Endothelial cell of umbilical vein (primary cell): ENCODE measurements around the gene TMEM178B. TPM values are rescaled to one million over a fixed set of nuclear protein-coding genes. Genes with fewer than 3 reads are reported as not detected.

Source experiments
- BruUV-seq: library from RNA; stranded (reverse); fragments of 400-500 nt; replicated peaks from 2 replicates; lab custom pipeline; 2021; lab: Mats Ljungman, UMichigan
- CTCF ChIA-PET: fragments of 300-600, 350-600 bp; sonication (Branson Sonifier 250); formaldehyde crosslinking; loops from one replicate; lab custom pipeline; 2021; ENCODE audit warnings: antibody characterized with exemption, inconsistent platforms; lab: Charles Lee
- POLR2A ChIA-PET: fragments of 300-600, 350-600 bp; sonication (Branson Sonifier 250); formaldehyde crosslinking; loops from one replicate; lab custom pipeline; 2021; ENCODE audit warnings: antibody characterized with exemption, inconsistent platforms; lab: Charles Lee
- DNase-seq: peaks from one replicate; pipeline ENCODE4 v3.0.0-alpha.2; 2011; ENCODE audit warnings: low read depth, low spot score
- FAIRE-seq: peaks from 2 replicates; lab custom pipeline; 2011; peaks lifted over from hg19 to GRCh38; lab: Jason Lieb, UNC
- H2AFZ ChIP-seq: 2 replicates; pipeline ENCODE4 v1.6.0; 2012; ENCODE audit warnings: low read depth, low read length, control low read depth, inconsistent platforms
- H3K27ac ChIP-seq: 2 replicates; pipeline ENCODE4 v1.5.1; 2011; ENCODE audit warnings: low read depth, mild to moderate bottlenecking, control low read depth, low read length, moderate library complexity; ENCODE audit not compliant: insufficient read depth
- H3K27me3 ChIP-seq, 2 experiments: 2 replicates each; pipeline versions ENCODE4 v1.6.0 to v1.6.1; 2011; ENCODE audit warnings: low read length in 2 of 2, mixed read lengths in 1 of 2; ENCODE audit not compliant: control insufficient read depth in 2 of 2, insufficient read depth in 2 of 2
- H3K36me3 ChIP-seq, 2 experiments: 2 replicates in 1 of 2; 3 replicates in 1 of 2; pipeline ENCODE4 v1.5.1; 2011; ENCODE audit warnings: low read length in 2 of 2, mild to moderate bottlenecking in 1 of 2, moderate library complexity in 1 of 2; ENCODE audit not compliant: control insufficient read depth in 2 of 2, insufficient read depth in 2 of 2; ENCODE audit errors: extremely low read depth in 1 of 2
- H3K4me1 ChIP-seq: 3 replicates; pipeline ENCODE4 v1.5.1; 2011; ENCODE audit warnings: mild to moderate bottlenecking, low read length; ENCODE audit not compliant: control insufficient read depth, insufficient read depth; ENCODE audit errors: extremely low read depth
- H3K4me2 ChIP-seq: 2 replicates; pipeline ENCODE4 v1.6.1; 2011; ENCODE audit warnings: low read length, control low read depth, mixed read lengths; ENCODE audit not compliant: insufficient read depth
- H3K4me3 ChIP-seq, 3 experiments: fragments of 200-600 bp in 1 of 3; sonication (generic), shearing (Covaris generic) in 1 of 3; replicated peaks in 1 of 3; 2 replicates each; pipeline ENCODE4 v1.5.1; 2011 to 2016; ENCODE audit warnings: control low read depth in 3 of 3, low read length in 3 of 3, mild to moderate bottlenecking in 2 of 3, inconsistent platforms in 1 of 3, low read depth in 1 of 3, moderate library complexity in 1 of 3; ENCODE audit not compliant: insufficient read depth in 1 of 3
- H3K79me2 ChIP-seq: 2 replicates; pipeline ENCODE4 v1.6.0; 2012; ENCODE audit warnings: low read length, inconsistent platforms; ENCODE audit not compliant: control insufficient read depth, insufficient read depth
- H3K9ac ChIP-seq: replicated peaks from 2 replicates; pipeline ENCODE3; 2011; ENCODE audit warnings: low read length, control low read depth; ENCODE audit not compliant: insufficient read depth; ENCODE audit errors: extremely low read depth
- H3K9me1 ChIP-seq: replicated peaks from 3 replicates; pipeline ENCODE4 v1.6.0; 2011; ENCODE audit warnings: mild to moderate bottlenecking, low read length; ENCODE audit not compliant: control insufficient read depth, insufficient read depth; ENCODE audit errors: extremely low read depth
- H3K9me3 ChIP-seq: replicated peaks from 2 replicates; pipeline ENCODE4 v1.5.1; 2012; ENCODE audit warnings: low read length, inconsistent platforms; ENCODE audit not compliant: control insufficient read depth, insufficient read depth
- H4K20me1 ChIP-seq: replicated peaks from 2 replicates; pipeline ENCODE3; 2011; ENCODE audit warnings: mild to moderate bottlenecking, low read length; ENCODE audit not compliant: control insufficient read depth, insufficient read depth; ENCODE audit errors: extremely low read depth
- EZH2 ChIP-seq: IDR thresholded peaks from 2 replicates; pipeline ENCODE4 v1.6.1; 2012; ENCODE audit warnings: borderline replicate concordance, low read depth, mild to moderate bottlenecking, moderate library complexity, low read length, inconsistent platforms; ENCODE audit not compliant: severe bottlenecking
- FOS ChIP-seq: IDR thresholded peaks from 2 replicates; pipeline ENCODE4 v1.6.1; 2011; ENCODE audit warnings: mild to moderate bottlenecking, low read length, moderate library complexity, borderline replicate concordance; ENCODE audit not compliant: insufficient read depth
- GATA2 ChIP-seq: IDR thresholded peaks from 2 replicates; pipeline ENCODE4 v1.7.0; 2011; ENCODE audit warnings: low read depth, mild to moderate bottlenecking, moderate library complexity, mixed read lengths, low read length; ENCODE audit not compliant: insufficient read length, insufficient read depth
- JUN ChIP-seq: IDR thresholded peaks from 2 replicates; pipeline ENCODE4 v1.6.1; 2011; ENCODE audit warnings: borderline replicate concordance, low read depth; ENCODE audit not compliant: insufficient read length, insufficient read depth
- MYC ChIP-seq: IDR thresholded peaks from one replicate; pipeline ENCODE4 v1.6.1; 2011; ENCODE audit warnings: mild to moderate bottlenecking, low read depth, low read length
- POLR2A ChIP-seq: IDR thresholded peaks from 2 replicates; pipeline ENCODE4 v1.6.1; 2012; ENCODE audit warnings: low read depth, mild to moderate bottlenecking, control low read depth, low read length
- POLR2AphosphoS5 ChIP-seq: IDR thresholded peaks from 2 replicates; pipeline ENCODE4 v1.6.1; 2012; ENCODE audit warnings: low read depth, mild to moderate bottlenecking, control low read depth, low read length, moderate library complexity; ENCODE audit not compliant: insufficient read depth
- dilution Hi-C: fragments of 300-500 bp; cut with MboI; formaldehyde crosslinking; loops from one replicate; pipeline ENCODE4 v1.15.0; 2019; ENCODE audit warnings: low sequenced_read_pairs; ENCODE audit not compliant: extremely low pct_ligation_motif_present
- intact Hi-C: fragments of 100-400 bp; cut with micrococcal nuclease; formaldehyde crosslinking; loops from one replicate; pipeline ENCODE4 v1.10.0; 2022
- polyA plus RNA-seq, 4 experiments: library from polyadenylated mRNA; depleted of rRNA in 3 of 4; stranded (reverse) in 3 of 4; unstranded in 1 of 4; fragments of >200 nt; gene quantifications; 2 replicates each; pipeline versions ENCODE4 v1.2.1 to v1.2.3, GENCODE V29; 2011 to 2012; ENCODE audit warnings: missing spikeins in 1 of 4
- total RNA-seq: library from RNA; stranded (reverse); gene quantifications from 2 replicates; pipeline ENCODE4 v1.2.3, GENCODE V29; 2021
- TF ChIP-seq, protein P1 (sequence below): IDR thresholded peaks from 2 replicates; pipeline ENCODE4 v1.6.1; 2011; ENCODE audit not compliant: insufficient read depth, insufficient read length
- TF ChIP-seq, protein P2 (sequence below), 2 donors: IDR thresholded peaks; 1 replicate in 1 of 2; 2 replicates in 1 of 2; pipeline ENCODE4 v1.5.1; 2011; ENCODE audit warnings: low read length in 2 of 2, mild to moderate bottlenecking in 2 of 2, moderate library complexity in 2 of 2, control low read depth in 1 of 2, inconsistent platforms in 1 of 2, low read depth in 1 of 2; ENCODE audit not compliant: insufficient read depth in 1 of 2; ENCODE audit errors: extremely low read depth in 1 of 2

The TMEM178B gene
- total and polyA plus RNA-seq, 2 donors (not counting 3 experiments of a cell fraction or from before 2014, with no cell fraction given): not detected

DNA sequence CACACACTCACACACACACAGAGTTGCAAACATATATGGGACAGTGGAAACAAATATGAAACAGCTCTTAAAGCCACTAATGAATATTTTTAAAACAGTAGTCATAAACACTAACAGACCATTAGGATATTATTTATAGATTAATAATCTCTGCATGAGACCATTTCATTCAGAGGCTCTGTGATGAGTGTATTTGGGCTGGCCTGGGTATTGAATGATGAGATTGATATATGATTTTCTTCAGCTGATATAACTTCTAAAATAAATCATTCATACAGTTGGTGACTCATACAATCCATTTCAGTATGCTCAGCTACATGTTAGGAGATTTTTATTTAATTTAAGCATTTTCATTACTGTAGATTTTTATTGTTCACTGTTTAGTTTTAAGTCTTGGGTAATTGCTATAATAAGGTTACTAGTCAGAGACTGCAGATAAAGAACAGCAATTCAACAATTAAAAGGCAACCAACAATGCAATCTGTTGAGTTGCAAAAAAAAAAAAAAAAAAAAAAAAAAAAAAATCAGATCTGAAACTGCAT is 452.2 kb downstream of the TMEM178B start:
- Histone ChIP-seq H4K20me1 (no peaks in the 10 kb centered on the region), H3K36me3 (no peaks in the 10 kb centered on the region), H3K4me1 (no peaks in the 10 kb centered on the region), H3K9ac (no peak overlapping the region), H3K4me2 (no peak overlapping the region), H3K27ac (no peak overlapping the region), H3K9me3 (no peaks in the 10 kb centered on the region), H3K9me1 (no peaks in the 10 kb centered on the region), H2AFZ (no peak overlapping the region), H3K4me3 (no peak overlapping the region), H3K79me2 (no peaks in the 10 kb centered on the region), H3K27me3 (no peaks in the 10 kb centered on the region)
- no peak for FAIRE-seq
- dilution Hi-C loops: no loop called here
- DNase-seq: no peak
- ChIA-PET CTCF (no interaction called here), POLR2A (no interaction called here)
- TF ChIP-seq GATA2: no peak
- no peak for TF ChIP-seq JUN
- intact Hi-C loops: no loop called here
- BruUV-seq: no TSS peak

DNA sequence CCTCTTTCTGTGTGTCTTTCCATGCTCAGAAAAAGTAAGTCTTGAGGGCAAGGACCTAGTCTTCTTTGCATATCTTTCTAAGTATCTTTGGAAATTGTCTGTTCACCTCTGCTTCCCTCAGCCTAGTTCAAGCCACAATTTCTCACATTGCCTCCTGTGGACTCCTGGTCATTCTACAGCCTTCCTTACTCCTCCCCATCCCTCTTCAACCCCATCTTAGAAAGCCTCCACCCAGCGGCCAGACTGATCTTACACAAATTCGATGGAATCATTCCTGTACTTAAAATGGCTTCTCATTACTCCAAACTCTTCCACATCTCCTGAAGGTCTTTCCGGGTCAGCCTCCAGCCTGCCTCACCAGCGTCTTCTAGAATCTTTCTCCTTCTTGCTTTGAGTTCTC is 453.2 kb downstream of the TMEM178B start:
- Histone ChIP-seq H3K4me3 (no peak overlapping the region), H3K4me2 (no peak overlapping the region), H3K79me2 (no peaks in the 10 kb centered on the region), H3K9ac (no peak overlapping the region), H2AFZ (no peak overlapping the region), H3K36me3 (no peaks in the 10 kb centered on the region), H3K9me1 (no peaks in the 10 kb centered on the region), H3K27ac (no peak overlapping the region), H3K4me1 (no peaks in the 10 kb centered on the region), H3K9me3 (no peaks in the 10 kb centered on the region), H4K20me1 (no peaks in the 10 kb centered on the region), H3K27me3 (no peaks in the 10 kb centered on the region)
- POLR2A ChIA-PET: no interaction called here
- TF ChIP-seq MYC: no peak
- TF ChIP-seq, protein P1, sequence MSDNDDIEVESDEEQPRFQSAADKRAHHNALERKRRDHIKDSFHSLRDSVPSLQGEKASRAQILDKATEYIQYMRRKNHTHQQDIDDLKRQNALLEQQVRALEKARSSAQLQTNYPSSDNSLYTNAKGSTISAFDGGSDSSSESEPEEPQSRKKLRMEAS: no peak
- TF ChIP-seq EZH2: no peak
- no peak for TF ChIP-seq JUN
- TF ChIP-seq POLR2AphosphoS5: no peak
- TF ChIP-seq FOS: no peak
- no peak for TF ChIP-seq GATA2
- no peak for TF ChIP-seq POLR2A
- TF ChIP-seq, protein P2, sequence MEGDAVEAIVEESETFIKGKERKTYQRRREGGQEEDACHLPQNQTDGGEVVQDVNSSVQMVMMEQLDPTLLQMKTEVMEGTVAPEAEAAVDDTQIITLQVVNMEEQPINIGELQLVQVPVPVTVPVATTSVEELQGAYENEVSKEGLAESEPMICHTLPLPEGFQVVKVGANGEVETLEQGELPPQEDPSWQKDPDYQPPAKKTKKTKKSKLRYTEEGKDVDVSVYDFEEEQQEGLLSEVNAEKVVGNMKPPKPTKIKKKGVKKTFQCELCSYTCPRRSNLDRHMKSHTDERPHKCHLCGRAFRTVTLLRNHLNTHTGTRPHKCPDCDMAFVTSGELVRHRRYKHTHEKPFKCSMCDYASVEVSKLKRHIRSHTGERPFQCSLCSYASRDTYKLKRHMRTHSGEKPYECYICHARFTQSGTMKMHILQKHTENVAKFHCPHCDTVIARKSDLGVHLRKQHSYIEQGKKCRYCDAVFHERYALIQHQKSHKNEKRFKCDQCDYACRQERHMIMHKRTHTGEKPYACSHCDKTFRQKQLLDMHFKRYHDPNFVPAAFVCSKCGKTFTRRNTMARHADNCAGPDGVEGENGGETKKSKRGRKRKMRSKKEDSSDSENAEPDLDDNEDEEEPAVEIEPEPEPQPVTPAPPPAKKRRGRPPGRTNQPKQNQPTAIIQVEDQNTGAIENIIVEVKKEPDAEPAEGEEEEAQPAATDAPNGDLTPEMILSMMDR (IDR thresholded peaks at IDR 0.05; ENCODE audit: extremely low read depth in 1 of 2, insufficient read depth in 1 of 2, low read depth in 1 of 2, low read length in 2 of 2): no peak
- no peak for DNase-seq
- intact Hi-C loops (no loop called here), dilution Hi-C loops (no loop called here)
- CTCF ChIA-PET: no interaction called here
- FAIRE-seq: no peak
- no TSS peak for BruUV-seq
